HepG2 (cell line): ENCODE results near the gene NDOR1. TPM values are rescaled to one million over a fixed set of nuclear protein-coding genes. Genes with fewer than 3 reads are reported as not detected.

Experiments used
- ATRX ChIP-seq: sonication (generic); formaldehyde crosslinking; IDR thresholded peaks from 2 replicates; pipeline ENCODE4 v1.4.0; 2020; ENCODE audit warnings: missing genetic modification reagents, borderline replicate concordance
- BHLHE40 ChIP-seq: IDR thresholded peaks from 2 replicates; pipeline ENCODE4 v1.6.1; 2011; ENCODE audit warnings: low read length, improper control_type of control experiment
- CENPBD1 ChIP-seq: sonication (generic); formaldehyde crosslinking; IDR thresholded peaks from 2 replicates; pipeline ENCODE4 v1.8.0; 2022; ENCODE audit warnings: missing genetic modification reagents, low read depth, mild to moderate bottlenecking, borderline replicate concordance
- CREB3 ChIP-seq: sonication (generic); formaldehyde crosslinking; IDR thresholded peaks from 2 replicates; pipeline ENCODE4 v1.5.0; 2020; ENCODE audit warnings: missing genetic modification reagents
- ETV6 ChIP-seq: sonication (generic); formaldehyde crosslinking; conservative IDR thresholded peaks from 2 replicates; pipeline ENCODE4 v1.4.0; 2020; ENCODE audit warnings: missing genetic modification reagents
- HDAC2 ChIP-seq: sonication (generic); formaldehyde crosslinking; IDR thresholded peaks from 2 replicates; pipeline ENCODE4 v1.4.0; 2020; ENCODE audit warnings: missing genetic modification reagents
- JDP2 ChIP-seq: sonication (generic); formaldehyde crosslinking; IDR thresholded peaks from 2 replicates; pipeline ENCODE4 v1.8.1; 2022; ENCODE audit warnings: missing genetic modification reagents, borderline replicate concordance
- KDM2A ChIP-seq: sonication (generic); formaldehyde crosslinking; IDR thresholded peaks from 2 replicates; pipeline ENCODE4 v1.4.0; 2020; ENCODE audit warnings: low read depth, missing genetic modification reagents, borderline replicate concordance
- KDM3A ChIP-seq: IDR thresholded peaks from 2 replicates; pipeline ENCODE4 v1.6.1; 2018; ENCODE audit warnings: low read depth, missing compliant biosample characterization
- KLF12 ChIP-seq: sonication (generic); formaldehyde crosslinking; IDR thresholded peaks from 2 replicates; pipeline ENCODE4 v1.4.0; 2020; ENCODE audit warnings: missing genetic modification reagents, borderline replicate concordance
- KLF9 ChIP-seq: IDR thresholded peaks from 2 replicates; pipeline ENCODE4 v1.6.1; 2016; ENCODE audit warnings: low read depth
- MIER2 ChIP-seq: IDR thresholded peaks from 2 replicates; pipeline ENCODE4 v1.6.1; 2016; ENCODE audit warnings: missing biosample characterization, missing genetic modification reagents
- PATZ1 ChIP-seq: sonication (generic); formaldehyde crosslinking; IDR thresholded peaks from 2 replicates; pipeline ENCODE4 v1.4.0; 2020; ENCODE audit warnings: missing genetic modification reagents
- SUZ12 ChIP-seq: fragments of 150-350 bp; IDR thresholded peaks from 2 replicates; pipeline ENCODE4 v1.6.1; 2014; ENCODE audit warnings: low read depth, low read length
- YY1 ChIP-seq: IDR thresholded peaks from 2 replicates; pipeline ENCODE4 v1.6.1; 2011; ENCODE audit warnings: low read length, low read depth, moderate library complexity, mild to moderate bottlenecking; ENCODE audit not compliant: insufficient read depth, insufficient replicate concordance
- ZNF142 ChIP-seq: sonication (generic); formaldehyde crosslinking; IDR thresholded peaks from 2 replicates; pipeline ENCODE4 v1.4.0; 2020; ENCODE audit warnings: missing genetic modification reagents
- polyA plus RNA-seq, 8 experiments: library from polyadenylated mRNA; depleted of rRNA in 3 of 8; stranded (reverse) in 7 of 8; unstranded in 1 of 8; fragments of >200 nt; fragmentation: Illumina TruSeq in 4 of 8; extraction: Trizol in 4 of 8; gene quantifications; 2 replicates each; pipeline versions ENCODE4 v1.2.1 to v1.2.3, GENCODE V29; 2011 to 2016; ENCODE audit warnings: low read depth in 4 of 8, missing spikeins in 1 of 8, mixed read lengths in 1 of 8; ENCODE audit not compliant: insufficient read depth in 1 of 8
- total RNA-seq, 5 experiments: library from RNA; depleted of rRNA; stranded (reverse); fragments of >200 nt; fragmentation: Illumina TruSeq; extraction: Trizol; gene quantifications; 2 replicates each; pipeline ENCODE4 v1.2.3, GENCODE V29; 2016; ENCODE audit warnings: low read depth in 1 of 5
- TF ChIP-seq, protein P1 (sequence below): sonication (generic); formaldehyde crosslinking; IDR thresholded peaks from 2 replicates; pipeline ENCODE4 v1.5.0; 2020; ENCODE audit warnings: missing genetic modification reagents

Gene NDOR1
- total and polyA plus RNA-seq, 2 of the 13 experiments (the other 11 are each of a cell fraction or from before 2014, with no cell fraction given) = 3.6 to 8.7 TPM

DNA sequence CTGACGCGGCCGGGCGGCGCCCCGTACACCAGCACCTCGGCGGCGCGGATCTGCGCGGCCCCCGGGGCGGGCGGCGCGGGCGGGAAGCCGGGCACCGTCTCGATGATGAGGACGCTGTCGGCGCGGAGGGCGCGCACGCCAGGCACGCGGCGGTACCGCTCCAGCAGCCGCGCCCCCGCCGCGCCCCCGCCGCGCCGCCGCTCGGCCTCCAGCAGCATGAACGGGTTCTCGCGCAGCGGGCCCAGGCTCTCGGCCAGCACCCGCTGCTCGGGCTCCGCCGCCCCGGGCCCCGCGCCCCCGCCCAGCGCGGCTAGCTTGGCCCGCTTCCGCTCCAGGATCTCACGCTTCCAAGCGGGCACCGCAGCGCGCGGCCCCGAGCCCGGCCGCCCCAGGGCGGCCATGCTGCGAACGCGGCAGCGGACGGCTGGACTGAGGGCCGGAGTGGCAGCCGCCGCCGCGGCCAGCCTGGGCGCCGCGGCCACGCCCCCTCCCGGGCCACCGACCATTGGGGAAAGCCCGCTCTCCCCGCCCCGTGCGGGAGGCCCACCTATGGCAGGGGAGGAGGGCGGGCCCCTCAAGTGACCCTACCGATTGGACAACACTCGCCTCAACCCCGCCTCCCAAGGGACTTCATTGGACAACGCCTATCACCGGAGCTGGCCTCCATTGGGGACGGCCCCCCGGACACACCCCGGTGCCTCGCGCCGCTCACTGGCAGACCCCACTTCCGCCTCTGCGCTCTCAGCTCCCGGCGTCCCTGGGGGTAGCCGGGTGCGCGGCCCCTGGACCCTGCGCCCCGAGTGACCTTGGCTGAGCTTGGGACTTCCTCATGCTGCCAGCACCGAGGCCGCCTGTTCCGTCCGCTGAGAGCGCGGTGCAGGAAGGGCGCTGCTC, 4.9 kb upstream of the NDOR1 start, which contains the start of gene TPRN (continued):
- TF ChIP-seq ZNF142 (CRISPR knock-in tag) (peak; percentile 50; the same call in 1 of the 2 replicates), JDP2 (no peak), SUZ12 (no peak), ATRX (CRISPR knock-in tag) (no peak), KDM2A (peak; percentile 91), ETV6 (CRISPR knock-in tag) (no peak), MIER2 (CRISPR knock-in tag) (0 out of 2 replicates have a peak, but pooled peaks have one; percentile 43), KDM3A (CRISPR knock-in tag) (peak; percentile 78; the same call in 1 of the 2 replicates), PATZ1 (peak; percentile 94), KLF9 (CRISPR knock-in tag) (peak; percentile 60; the same call in 1 of the 2 replicates), YY1 (peak; percentile 91), KLF12 (peak; percentile 52; the same call in 1 of the 2 replicates), CENPBD1 (CRISPR knock-in tag) (no peak; the same call in 1 of the 2 replicates), HDAC2 (CRISPR knock-in tag) (peak; percentile 95), CREB3 (CRISPR knock-in tag) (no peak; the same call in 1 of the 2 replicates), BHLHE40 (no peak)
- TF ChIP-seq, protein P1, sequence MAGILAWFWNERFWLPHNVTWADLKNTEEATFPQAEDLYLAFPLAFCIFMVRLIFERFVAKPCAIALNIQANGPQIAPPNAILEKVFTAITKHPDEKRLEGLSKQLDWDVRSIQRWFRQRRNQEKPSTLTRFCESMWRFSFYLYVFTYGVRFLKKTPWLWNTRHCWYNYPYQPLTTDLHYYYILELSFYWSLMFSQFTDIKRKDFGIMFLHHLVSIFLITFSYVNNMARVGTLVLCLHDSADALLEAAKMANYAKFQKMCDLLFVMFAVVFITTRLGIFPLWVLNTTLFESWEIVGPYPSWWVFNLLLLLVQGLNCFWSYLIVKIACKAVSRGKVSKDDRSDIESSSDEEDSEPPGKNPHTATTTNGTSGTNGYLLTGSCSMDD (CRISPR knock-in tag) = no peak
